A673 (cell line): ENCODE measurements around the gene ETV6.

Experiments used
- CTCF ChIP-seq: fragments of 300-800, 200-600 bp; sonication (generic); conservative IDR thresholded peaks from 2 replicates; pipeline ENCODE4 v1.5.1; 2017; ENCODE audit warnings: low read depth, mild to moderate bottlenecking, antibody characterized with exemption, low read length, moderate library complexity, mixed read lengths
- EZH2 ChIP-seq: fragments of 200-600 bp; sonication (generic); IDR thresholded peaks from 2 replicates; pipeline ENCODE4 v1.6.1; 2017; ENCODE audit warnings: borderline replicate concordance, low read depth, mild to moderate bottlenecking, mixed read lengths, antibody characterized with exemption, low read length; ENCODE audit not compliant: poor library complexity, severe bottlenecking

DNA sequence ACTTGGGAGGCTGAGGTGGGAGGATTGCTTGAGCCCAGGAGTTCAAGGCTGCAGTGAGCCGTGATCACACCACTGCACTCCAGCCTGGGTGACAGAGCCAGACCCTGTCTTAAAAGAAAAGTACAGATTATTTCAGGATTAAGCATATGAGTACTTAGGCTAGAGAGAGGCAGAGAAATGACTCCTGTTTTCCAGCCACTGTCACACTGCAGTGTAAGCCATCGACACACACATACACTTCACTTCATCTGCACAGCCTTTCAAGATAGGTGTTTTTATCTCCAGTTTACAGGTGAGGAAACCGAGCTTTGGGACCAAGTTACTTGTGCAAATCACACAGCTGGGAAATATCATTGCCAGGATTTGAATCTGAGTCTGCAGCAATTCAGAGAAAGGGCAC lies 77.2 kb downstream of the ETV6 start:
- no peak for TF ChIP-seq CTCF
- no peak for TF ChIP-seq EZH2
